Purkinje cell (primary cell): ENCODE results near the gene ZNF629. TPM values are rescaled to one million over a fixed set of nuclear protein-coding genes. Genes with fewer than 3 reads are reported as not detected.

Experiments
- polyA plus RNA-seq: library from polyadenylated mRNA; unstranded; fragments of >200 nt; fragmentation: Nextera tagmentation; gene quantifications from 2 replicates; pipeline ENCODE4 v1.2.1, GENCODE V29; 2014

Gene ZNF629
- 0.67 and 1.4 TPM in 2 replicates for polyA plus RNA-seq

DNA sequence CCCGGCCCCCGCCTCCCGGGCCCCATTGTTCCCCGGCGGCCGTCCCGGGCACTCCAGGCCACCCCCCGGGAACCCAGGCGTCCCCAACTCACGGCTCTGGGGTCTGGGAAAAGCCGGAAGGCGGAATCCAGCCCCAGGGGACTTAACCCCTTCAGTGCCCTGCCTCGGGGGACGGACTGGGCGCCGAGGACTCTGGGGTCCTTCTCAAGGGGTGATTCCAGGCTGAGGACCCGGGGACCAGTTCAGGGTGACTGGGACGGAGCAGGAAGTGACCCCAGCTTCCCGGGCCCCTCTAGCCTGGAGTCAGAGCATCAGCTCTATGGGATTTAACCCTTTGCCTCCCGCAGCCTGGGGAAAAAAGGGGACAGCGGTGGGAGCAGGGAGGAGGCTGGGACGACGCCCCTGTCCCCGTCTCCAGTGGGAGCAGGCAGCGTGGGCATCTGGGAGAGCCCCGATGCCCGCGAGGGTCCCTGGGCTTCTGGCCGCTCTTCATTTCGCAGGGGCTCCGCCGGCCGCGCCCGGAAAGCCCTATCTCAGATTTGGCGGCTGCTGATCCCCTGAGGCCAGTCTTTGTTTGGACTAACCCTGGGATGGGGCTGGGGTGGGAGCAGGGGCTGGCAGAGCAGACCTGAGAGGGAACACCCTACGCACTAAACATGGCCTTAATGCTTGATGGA, at the start of gene ZNF629:
Gene ZNF629 (minus strand): TSS at position 270 of the 677 bp plus-strand sequence. CDS start 2,723 bp downstream, outside the sequence.

DNA sequence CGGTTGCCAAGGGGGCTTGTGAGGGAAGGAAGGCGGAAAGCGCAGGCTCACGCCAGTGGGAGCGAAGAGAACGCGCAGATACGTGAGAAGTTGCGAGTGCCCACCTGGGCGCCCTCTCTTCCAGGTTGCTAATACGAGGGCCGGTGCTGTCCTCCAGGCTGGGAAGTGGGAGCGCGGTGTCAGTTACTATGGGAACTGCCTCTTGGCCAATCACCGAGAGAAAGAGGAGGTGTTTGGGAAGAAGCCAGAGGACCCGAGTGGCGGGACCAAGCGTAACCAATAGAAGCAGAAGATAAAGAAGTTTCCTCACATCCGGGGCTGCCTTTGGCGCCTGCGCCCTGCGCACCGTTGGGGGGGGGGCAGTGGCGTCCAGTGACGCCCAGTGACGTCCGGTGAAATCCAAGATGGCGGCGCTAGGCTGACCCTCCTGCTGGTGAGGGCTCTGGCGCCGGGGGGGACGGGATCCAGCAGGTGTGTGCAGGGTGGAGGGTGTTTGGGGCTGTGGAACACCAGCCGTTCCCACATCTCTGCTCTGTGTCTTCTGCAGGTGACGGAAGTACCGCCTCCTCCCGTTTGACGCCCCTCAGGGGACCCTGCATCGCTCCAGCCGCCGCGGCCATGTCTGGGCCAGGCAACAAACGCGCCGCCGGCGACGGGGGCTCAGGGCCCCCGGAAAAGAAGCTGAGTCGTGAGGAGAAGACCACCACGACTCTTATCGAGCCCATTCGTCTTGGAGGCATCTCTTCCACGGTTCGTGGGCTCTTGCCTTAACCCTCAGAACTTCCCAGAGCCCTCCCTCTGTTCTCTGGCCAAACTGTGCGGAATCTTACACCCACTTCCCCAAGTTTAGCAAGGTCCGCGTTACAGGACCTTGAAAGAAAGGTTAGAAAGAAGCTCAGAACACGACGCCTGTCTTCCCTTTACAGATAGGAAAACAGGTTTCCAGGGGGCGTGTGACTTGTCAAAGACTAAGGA, 24.8 kb downstream of the ZNF629 start, which contains the start of the genes CFAP119 and RNF40:
Gene CFAP119 (minus strand): TSS at position 135 of the 975 bp plus-strand sequence. CDS start 314 bp downstream, outside the sequence.
Gene RNF40 (plus strand): TSS at position 395 of the 975 bp plus-strand sequence. CDS start 224 bp downstream, at position 619.

GRCh38 chr16:30747799-30748633, 39.0 kb downstream of the ZNF629 start, which contains the start of gene PHKG2:
Gene PHKG2, plus strand, starts transcription at chr16:30748425. Its CDS starts 396 bp downstream, at chr16:30748821.

Other genes with a start within 250 kb of the ZNF629 start
- gene ZNF764, start 228.8 kb downstream of the ZNF629 start, polyA plus RNA-seq: 0.20 and 0.67 TPM in 2 replicates
- gene ZNF688, start 215.5 kb downstream of the ZNF629 start, polyA plus RNA-seq: 1.0 and 1.2 TPM in 2 replicates
- gene ZNF785, start 201.5 kb downstream of the ZNF629 start, polyA plus RNA-seq: 0.36 and 1.1 TPM in 2 replicates
- 0.94 and 1.2 TPM in 2 replicates for gene ZNF689, start 176.8 kb downstream of the ZNF629 start, polyA plus RNA-seq
- gene PRR14, start 136.2 kb downstream of the ZNF629 start, polyA plus RNA-seq: 1.2 and 12.7 TPM in 2 replicates
- gene FBRS, start 128.8 kb downstream of the ZNF629 start, polyA plus RNA-seq: 0.20 and 0.52 TPM in 2 replicates
- gene SRCAP, start 88.0 kb downstream of the ZNF629 start, polyA plus RNA-seq: 0.15 and 1.7 TPM in 2 replicates
- gene PHKG2, start 38.8 kb downstream of the ZNF629 start, polyA plus RNA-seq: 18.5 and 19.1 TPM in 2 replicates
- 0.87 and 6.6 TPM in 2 replicates for gene CFAP119, start 25.1 kb downstream of the ZNF629 start, polyA plus RNA-seq
- 21.7 and 28.7 TPM in 2 replicates for gene RNF40, start 24.9 kb downstream of the ZNF629 start, polyA plus RNA-seq
- 2.1 and 3.7 TPM in 2 replicates for gene BCL7C, start 106.9 kb upstream of the ZNF629 start, polyA plus RNA-seq
- 0.15 TPM in 1 of 2 replicates, not detected in the other for gene CTF1, start 109.4 kb upstream of the ZNF629 start, polyA plus RNA-seq
- gene FBXL19, start 136.4 kb upstream of the ZNF629 start, polyA plus RNA-seq: 0.52 TPM in 1 of 2 replicates, not detected in the other
- gene ORAI3, start 161.9 kb upstream of the ZNF629 start, polyA plus RNA-seq: 58.6 and 83.0 TPM in 2 replicates
- gene SETD1A, start 170.5 kb upstream of the ZNF629 start, polyA plus RNA-seq: 0.27 and 0.34 TPM in 2 replicates
- not detected in 2 replicates for gene HSD3B7, start 198.0 kb upstream of the ZNF629 start, polyA plus RNA-seq
- gene STX1B, start 223.4 kb upstream of the ZNF629 start, polyA plus RNA-seq: 2.5 and 3.0 TPM in 2 replicates
- gene STX4, start 246.4 kb upstream of the ZNF629 start, polyA plus RNA-seq: 15.6 and 16.6 TPM in 2 replicates